Omental fat pad (tissue), 4 donors: ENCODE results near the gene DNAH6. TPM values are rescaled to one million over a fixed set of nuclear protein-coding genes. Genes with fewer than 3 reads are reported as not detected.
"Not testable (repeated sequence)": the region's sequence is repeated elsewhere in the genome, so short reads cannot be mapped to it uniquely, and the experiment has no call there.

Source experiments
- ATAC-seq: fragments of 150-250 bp; one replicate; pipeline ENCODE4 v1.9.1; 2016; ENCODE audit warnings: mild to moderate bottlenecking, moderate library complexity; ENCODE audit not compliant: low FRiP score
- DNase-seq: peaks from one replicate; pipeline ENCODE4 v3.0.0-alpha.2; 2019; ENCODE audit warnings: low spot score
- CTCF ChIP-seq, 3 donors: fragments of 450-650 bp; IDR thresholded peaks; one replicate each; pipeline ENCODE4 v1.5.1; 2016 to 2017; ENCODE audit warnings: antibody characterized with exemption in 3 of 3, mild to moderate bottlenecking in 3 of 3, moderate library complexity in 2 of 3
- total RNA-seq, 4 donors: library from RNA; depleted of rRNA; stranded (reverse); fragments of >200 nt; gene quantifications; one replicate each; pipeline ENCODE4 v1.1.0, GENCODE V29; 2016

The DNAH6 gene
- total RNA-seq, 4 donors from 2014 or later = 0.16 to 1.6 (median 1.2) TPM

GRCh38 chr2:84857566-84857965 is 341.3 kb downstream of the DNAH6 start:
- ATAC-seq = no peak
- DNase-seq = no peak
- no peak for TF ChIP-seq CTCF (IDR thresholded peaks at IDR 0.05)

GRCh38 chr2:84858123-84858522 is 341.8 kb downstream of the DNAH6 start:
- no peak for TF ChIP-seq CTCF (IDR thresholded peaks at IDR 0.05)
- ATAC-seq (no peak), DNase-seq (no peak)

- DNase-seq (no peak), ATAC-seq (no peak)
- no peak for TF ChIP-seq CTCF (IDR thresholded peaks at IDR 0.05)
Observed at GRCh38 chr2:84858937-84859336, 342.6 kb downstream of the DNAH6 start.

- no peak for TF ChIP-seq CTCF (IDR thresholded peaks at IDR 0.05)
- DNase-seq (no peak), ATAC-seq (no peak)
Observed at GRCh38 chr2:84861539-84861938, 345.2 kb downstream of the DNAH6 start.

- DNase-seq (no peak), ATAC-seq (no peak)
- no peak for TF ChIP-seq CTCF (IDR thresholded peaks at IDR 0.05)
Observed at GRCh38 chr2:84862006-84862405, 345.7 kb downstream of the DNAH6 start.

- DNase-seq (no peak), ATAC-seq (no peak)
- TF ChIP-seq CTCF (IDR thresholded peaks at IDR 0.05) = no peak
Observed at GRCh38 chr2:84865181-84865783, 349.0 kb downstream of the DNAH6 start.

GRCh38 chr2:84866122-84866521 is 349.8 kb downstream of the DNAH6 start:
- DNase-seq (no peak), ATAC-seq (no peak)
- no peak for TF ChIP-seq CTCF (IDR thresholded peaks at IDR 0.05)

GRCh38 chr2:84868327-84868726 is 352.0 kb downstream of the DNAH6 start:
- not testable (repeated sequence) for DNase-seq, ATAC-seq
